GM19468 (cell line): Measurements from ENCODE around the gene MROH2A.

Source experiments
- ATAC-seq: cut with Tn5 transposase; IDR thresholded peaks from one replicate; pipeline ENCODE4 v1.9.1; 2021; ENCODE audit warnings: mild to moderate bottlenecking, moderate library complexity, moderate number of reproducible peaks; ENCODE audit not compliant: unreplicated experiment; ENCODE audit errors: extremely low read depth

Gene MROH2A

DNA sequence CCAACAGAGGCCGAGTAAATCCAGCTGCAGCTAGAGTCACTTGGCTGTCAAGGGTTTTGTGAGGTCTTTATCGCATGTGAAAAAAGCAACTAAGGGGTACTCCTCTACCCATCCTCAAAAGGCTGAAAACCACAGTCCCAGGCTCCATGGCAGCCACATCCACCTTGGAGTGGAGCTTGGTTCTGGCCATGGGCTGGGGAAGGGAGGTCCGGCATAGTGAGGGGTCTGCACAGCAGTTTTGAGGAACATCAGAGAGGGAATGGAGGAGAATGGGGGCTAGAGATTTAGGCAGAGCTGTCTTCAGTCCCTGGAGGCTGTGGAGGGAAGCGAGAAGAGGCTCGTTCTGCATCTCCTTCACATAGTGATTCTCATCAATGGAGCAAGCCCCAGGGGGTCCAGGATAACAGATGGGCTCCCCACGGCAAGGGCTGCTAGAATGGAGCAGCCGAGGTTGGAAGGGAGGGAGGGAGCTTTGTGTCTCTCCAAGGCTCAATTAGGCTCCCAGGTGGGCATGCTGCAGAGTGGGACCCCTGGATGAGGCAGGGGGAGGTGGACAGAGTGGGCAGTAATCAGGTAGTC lies 21.0 kb downstream of the MROH2A start:
- ATAC-seq: no peak

DNA sequence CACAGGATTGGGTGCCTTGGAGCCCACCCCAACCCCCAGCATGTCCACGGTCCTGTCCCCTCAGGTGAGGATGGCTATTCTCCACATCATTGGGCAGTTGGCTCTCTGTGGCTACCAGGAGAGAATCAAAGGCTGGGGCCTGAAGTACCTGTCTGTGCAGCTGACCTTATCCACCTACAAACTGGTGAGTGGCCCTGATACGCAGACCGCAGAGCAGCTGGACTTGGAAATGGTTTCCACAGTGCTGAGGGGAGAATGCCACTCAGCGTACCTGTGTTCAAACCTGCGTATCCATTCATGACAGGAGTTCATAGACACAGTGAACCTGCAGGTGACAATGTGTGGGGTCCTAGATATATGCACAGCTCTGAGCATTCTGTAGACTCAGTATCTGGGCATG lies 21.6 kb downstream of the MROH2A start:
- ATAC-seq: no peak

DNA sequence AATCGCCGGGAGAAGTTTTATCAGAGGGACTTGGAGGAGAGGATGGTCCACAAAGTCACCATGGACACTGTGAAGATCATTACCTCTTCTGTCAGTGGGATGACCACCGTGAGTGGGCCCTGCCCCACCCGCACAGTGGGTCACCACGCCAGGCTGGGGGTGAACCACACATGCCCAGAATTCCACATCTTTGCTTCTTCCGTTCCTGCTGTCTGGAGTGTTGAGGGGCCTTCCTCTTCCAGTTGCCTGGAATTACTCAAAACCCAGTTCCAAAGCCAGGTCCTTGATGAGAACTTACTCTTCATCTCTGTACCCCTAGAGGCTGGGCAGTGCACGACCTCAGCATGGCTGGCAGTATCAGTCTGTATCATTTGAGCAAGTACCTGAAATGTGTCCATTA lies 22.1 kb downstream of the MROH2A start:
- ATAC-seq: no peak

DNA sequence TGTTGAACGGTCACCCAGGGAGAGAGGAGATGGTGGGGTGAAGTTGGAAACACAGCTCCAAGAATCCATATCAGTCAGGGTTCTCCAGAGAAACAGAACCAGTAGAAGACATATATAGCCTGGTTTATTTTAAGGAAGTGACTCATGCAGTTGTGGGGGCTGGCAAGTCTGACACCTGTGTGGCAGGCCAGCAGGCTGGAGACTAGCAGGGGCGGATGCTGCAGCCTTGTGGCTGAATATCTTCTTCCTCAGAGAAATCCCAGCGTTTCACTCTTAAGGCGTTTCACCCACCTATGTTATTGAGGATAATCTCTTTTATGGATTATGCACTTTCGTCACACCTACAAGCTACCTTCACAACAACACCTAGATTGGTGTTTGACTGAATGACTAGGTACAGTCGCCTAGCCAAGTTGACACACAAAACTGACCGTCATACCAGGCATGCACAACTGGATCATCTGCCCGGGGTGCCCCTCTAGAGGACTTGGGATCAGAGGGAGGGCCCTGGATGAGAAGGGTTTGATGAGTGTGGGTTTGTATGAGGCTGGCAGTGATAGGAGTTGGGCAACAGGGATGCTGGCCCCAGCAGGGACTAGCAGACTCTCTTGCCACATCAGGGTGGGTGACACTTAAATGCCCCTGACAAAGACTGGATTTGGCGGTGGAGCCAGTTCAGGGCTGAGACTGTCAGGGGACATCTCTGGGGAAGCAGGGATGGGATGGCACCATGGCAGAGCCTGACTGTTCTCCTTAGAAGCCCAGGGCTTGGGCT lies 23.4 kb downstream of the MROH2A start:
- no peak for ATAC-seq

DNA sequence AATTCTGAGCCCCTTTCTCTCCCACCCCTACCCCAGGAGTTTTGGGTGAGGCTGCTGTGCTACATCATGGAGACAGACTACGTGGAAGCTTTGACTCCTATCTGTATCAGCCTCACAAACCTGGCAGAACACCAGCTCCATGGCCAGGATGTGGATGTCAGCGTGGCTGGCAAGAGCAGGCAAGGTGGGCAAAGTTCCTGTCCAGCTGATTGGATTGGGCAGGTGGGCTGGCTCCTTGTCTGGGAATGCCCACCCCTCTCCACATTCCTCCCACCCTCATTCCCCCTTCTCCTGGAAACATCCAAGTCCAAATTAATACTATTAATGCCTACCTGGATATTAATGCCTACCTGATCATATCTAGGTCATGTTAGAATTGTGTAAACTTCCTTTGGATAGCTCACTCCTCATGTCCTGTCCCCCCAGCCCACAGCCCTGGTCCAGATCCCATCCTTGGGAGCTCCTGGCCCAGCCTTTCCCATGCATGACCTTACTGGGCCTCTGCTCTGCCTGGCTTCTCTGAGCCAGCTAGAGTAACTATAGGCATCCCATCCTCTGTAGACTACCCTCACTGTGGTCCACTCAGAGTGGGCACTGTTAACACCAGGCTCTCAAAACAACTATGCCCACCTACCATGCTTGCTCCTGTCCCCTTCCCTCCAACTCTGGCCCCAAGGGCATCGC lies 24.1 kb downstream of the MROH2A start:
- ATAC-seq: no peak

DNA sequence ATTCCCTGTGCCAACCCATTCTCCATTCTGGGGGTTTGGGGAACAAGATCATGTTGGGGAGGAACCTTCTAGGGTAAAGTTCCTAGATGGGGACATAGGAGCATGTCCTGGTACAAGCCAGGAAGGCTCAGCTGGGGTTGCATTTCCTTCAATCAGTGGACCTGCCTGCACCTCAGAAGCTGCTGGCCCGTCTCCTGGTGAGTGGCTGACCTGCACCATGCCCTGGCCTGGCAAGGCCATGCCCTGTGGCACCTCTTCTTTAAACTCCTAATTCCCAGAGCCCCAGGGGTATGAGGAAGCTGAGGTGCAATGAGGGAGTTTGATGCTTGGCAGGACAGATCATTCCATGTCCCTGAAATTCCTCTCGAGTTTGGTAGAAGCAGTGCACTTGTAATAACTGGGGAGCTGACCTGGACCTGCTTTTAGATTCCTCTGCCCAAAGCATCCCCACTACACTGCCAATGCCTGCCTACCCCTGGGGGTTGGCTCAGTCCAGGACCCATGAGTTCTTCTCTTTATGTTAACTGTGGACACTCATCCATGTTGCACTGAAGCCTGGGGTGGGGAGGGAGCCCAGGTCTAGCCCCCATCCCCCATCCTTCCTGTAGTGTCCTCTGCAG lies 25.3 kb downstream of the MROH2A start:
- no peak for ATAC-seq

DNA sequence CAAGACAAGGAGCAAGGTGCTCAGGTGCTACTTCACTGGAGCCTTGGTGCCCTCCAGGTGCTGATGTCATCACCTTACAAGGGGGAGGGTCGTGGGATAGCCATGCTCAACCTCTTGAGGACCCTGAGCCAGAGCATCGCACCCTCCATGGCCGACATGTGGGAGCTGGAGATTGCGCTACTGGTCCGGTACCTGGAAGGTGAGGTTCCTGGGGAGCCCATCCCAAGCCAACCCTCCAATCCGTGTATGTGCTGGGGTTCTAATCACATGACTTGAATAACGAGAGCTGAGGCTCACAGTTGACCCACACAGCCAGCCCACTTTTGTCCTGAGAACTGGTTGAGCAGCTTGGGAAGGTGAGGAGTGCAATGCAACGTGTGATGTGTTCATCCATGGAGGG lies 25.9 kb downstream of the MROH2A start:
- no peak for ATAC-seq

DNA sequence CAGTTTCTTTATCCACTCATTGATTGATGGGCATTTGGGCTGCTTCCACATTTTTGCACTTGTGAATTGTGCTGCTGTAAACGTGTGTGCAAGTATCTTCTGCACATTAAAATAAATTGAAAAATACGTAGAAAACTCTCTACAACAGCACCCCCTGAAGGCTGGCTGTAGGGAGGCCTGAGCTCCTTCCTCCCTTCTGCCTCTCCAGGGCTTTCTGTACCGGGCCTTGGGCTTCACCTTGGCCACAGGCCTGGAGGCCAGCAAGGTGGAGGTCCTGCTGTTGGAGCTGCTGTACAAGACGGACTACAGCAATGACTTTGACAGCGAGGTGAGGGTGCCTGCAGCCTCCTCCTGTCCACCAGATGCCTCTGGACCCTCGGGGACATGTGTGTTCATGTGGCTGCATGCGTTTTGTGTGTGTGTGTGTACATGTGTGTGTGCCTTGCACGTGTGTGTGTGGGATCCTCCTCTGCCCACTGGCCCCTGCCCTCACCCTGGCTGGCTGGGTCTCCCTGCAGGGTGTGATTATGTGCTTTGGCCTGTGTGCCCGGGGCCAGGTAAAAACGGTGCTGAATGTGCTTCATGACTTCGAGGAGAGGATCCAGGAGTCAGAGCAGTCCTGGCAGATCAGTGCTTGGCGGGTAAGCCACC lies 29.2 kb downstream of the MROH2A start:
- ATAC-seq: no peak

DNA sequence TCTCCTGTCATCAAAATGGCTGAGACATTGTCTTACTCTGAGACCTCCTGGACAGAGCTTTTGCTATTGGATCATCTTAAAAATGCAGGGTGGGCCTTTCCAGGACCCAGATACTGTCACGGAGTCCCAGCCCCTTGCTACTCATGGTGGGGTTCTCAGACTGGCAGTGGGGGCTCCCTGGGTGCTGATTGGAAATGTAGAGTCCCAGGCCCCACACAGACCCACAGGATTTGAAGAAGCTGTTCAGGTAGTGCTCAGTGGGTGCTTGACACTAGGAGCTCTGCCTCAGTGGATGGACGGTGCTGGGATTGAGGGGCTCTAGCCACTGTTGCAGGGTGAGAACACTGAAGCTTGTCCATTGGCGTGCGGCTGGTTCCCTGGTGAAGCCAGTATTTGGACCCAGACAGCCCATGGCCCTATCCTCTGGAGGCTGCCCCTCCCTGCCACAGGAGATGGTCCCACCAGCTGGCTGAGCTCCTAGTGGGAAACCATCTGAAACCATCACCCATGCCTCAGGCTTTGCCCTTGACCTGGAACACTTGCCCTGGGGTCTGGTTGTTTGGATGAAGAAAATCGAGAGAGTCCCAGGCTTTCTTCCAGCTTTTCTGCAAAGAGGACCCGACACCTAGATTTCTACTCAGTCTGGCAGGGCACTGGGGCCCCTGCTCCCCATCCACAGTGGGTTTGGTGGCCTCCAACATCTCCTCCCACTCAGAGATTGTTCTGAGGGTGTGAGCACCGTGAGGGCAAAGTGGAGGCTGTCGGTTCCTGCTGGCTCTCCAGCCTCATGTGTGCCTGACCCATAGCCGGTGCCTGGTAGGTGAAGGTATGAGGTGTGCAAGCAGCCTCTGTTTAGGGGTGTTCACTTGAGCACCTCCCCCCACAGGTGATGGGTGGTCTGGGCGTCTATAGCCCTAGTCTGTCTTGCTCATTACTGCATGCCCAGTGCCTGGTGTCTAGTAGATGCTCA lies 30.1 kb downstream of the MROH2A start:
- ATAC-seq: no peak

DNA sequence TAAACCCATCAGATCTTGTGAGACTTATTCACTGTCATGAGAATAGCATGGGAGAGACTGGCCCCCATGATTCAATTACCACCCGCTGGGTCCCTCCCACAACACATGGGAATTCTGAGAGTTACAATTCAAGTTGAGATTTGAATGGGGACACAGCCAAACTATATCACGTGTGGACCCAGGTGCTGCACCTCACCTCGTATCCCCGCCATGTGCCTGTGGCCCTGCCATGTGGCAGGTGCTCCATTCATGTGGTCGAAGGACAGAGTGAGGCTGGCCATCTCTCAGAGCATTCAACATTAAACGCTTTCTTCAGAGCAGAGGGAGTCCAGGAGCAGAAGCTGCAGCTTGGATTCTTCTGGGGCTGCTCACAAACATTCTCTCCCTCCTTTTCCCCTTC lies 32.3 kb downstream of the MROH2A start:
- no peak for ATAC-seq

DNA sequence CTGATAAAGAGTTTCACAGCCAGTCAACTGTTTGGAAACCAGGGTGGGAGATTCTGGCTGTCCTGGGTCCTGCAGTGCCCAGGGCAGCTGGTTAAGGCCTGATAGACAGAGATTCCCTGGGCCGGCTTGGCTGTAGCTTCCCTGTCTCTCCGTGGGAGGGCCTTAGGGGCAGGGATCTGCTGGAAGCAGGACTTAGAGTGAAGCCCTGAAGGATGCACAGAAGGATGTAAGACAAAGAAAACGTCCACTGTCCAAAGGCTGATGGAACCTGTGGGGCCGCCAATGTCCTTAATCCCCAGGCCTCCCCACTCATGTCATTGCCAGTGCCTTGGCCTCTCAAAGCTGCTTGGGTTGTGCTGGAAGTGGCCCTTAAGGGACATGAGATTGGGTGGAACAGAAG lies 33.0 kb downstream of the MROH2A start:
- no peak for ATAC-seq

DNA sequence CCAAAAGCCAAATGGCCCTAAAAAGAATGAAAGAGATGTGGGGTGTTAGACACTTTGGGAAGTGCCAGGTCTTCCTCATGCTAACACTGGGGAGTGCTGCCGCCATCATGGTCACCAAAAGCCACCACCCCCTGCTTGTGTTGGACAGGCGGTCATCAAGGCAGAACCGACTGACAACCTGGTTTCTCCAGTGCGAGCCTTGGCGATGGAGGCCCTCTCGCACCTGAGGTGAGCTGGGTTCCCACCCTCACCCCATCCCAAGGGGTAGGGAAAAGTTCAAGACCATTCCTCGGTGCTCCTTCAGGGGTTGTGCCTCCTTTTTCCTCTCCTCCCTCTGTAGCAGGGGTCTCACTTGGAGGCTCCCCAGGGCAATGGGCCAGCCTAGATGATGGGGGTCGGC lies 33.6 kb downstream of the MROH2A start:
- no peak for ATAC-seq

DNA sequence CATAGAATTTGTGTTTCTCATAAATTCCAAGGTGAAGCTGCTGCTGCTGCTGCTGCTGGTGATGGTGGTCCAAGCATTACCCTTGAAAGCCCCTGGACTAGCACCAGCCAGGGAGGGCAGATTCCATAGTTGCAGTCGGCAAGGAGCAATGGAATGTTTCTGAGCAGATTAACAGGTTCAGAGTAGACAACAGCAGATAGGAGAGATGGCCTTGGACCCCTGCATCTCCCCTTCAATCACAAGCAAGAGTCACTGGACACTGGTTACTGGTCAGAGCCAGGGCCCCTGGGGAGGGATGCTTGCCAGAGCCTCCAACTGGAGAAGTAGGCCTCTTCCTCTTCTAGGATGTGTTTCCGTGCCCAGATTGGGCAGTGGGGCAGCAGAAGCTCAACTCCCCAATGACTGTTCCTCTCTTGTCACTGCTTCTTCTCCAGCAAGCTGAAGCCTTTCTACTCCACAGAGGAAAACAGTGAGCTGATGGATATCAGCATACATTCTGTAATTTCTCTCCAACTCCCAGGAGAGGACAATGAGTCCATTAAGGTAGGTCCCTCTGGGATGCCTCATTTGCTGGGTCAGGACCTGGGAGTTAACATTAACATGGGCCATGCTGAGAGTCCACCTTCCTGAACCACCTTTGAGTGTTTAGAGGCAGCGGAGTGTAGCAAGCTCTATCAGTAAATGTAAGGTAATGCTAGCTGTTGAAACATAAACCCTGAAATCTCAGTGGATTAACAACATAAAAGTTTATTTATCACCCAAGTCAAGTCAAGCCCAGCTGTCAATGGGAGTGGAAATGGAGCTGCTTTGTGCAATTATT lies 35.3 kb downstream of the MROH2A start:
- ATAC-seq: no peak

DNA sequence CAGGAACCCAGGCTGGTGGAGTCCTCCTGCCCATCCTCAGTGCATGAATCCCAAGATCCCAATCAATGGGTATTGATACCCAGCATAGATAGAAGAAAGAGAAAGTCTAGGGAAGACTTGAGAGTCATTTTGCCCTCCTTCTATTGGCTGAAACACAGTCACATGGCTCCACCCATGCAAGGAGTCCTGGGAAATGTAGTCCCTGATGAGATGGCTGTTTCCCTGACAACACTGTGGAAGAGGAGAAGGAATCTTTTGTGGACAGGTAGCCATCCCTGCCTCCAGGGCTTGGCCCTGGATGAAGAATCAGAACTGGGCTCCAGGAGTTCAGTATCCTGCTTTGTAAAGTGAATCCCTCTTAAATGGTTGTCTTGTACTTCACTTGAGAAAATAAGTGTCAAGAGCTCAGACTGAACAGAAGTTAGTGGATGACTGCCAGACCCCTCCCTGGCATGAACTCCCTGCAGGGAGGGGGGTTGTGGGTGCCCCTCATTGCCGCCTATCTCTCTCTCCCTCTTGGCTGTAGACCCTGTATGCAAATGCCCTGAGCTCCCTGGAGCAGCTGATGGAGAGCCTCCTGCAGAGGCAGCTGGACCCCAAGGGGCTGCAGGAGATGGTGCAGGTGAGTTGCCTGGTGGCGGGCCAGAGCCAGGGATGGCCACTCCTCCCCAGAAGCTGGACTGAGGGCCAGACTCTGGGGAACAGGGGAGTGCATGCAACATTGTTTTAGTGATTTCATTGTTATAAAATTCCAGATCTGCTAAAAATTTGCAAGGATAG lies 36.1 kb downstream of the MROH2A start:
- ATAC-seq: no peak

DNA sequence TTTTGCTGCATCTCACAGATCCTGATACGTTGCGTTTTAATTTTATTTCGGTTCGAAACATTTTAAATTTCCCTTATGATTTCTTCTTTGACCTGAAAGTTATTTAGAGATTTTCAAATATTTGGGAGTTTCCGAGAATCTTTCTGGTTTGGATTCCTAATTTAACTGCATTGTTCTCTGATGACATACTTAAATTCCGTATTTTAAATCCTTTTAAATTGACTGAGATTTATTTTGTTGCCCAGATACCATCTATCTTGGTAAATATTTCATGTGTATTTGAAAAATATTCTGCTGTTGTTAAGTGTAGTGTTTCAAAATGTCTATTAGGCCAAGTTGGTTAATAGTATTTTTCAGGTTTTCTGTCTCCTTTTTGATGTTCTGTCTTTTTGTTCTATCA lies 37.7 kb downstream of the MROH2A start:
- ATAC-seq: no peak

DNA sequence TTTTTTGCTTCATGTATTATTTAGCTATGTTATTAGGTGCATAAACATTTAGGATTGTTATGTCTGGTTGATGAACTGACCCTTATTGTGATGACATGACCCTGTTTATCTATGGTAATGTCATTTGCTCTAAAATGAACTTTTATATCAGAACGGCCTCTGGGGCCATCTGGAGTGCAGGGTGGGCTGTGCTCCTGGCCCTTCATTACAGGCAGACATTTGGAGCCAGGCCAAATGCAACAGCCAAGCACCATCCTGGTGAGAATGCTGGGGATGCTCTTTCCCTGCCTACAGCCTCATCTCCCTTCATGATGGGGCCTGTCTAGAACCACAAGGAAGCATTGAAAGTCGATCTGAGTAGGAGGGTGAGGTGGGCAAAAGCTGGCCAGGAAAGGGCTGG lies 38.2 kb downstream of the MROH2A start:
- no peak for ATAC-seq

DNA sequence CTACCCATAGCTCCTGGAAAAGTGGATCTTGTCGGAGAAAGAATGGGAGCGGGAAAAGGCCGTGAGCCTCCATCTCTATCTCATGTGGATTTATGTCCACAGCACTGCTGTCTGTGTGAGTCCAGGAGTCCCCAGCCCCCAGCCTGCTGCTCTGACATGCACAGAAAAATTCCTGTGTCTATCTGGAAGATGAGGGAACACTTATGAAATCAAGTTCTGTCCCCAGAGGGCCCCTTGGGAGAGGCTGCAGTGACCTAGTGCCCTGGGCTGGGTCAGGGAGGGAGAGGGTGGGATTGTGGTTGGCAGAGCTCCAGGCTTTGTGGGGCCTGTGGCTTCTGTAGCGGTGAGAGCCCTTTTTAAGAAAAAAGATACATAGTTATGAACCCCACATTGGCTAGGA lies 38.6 kb downstream of the MROH2A start:
- no peak for ATAC-seq

DNA sequence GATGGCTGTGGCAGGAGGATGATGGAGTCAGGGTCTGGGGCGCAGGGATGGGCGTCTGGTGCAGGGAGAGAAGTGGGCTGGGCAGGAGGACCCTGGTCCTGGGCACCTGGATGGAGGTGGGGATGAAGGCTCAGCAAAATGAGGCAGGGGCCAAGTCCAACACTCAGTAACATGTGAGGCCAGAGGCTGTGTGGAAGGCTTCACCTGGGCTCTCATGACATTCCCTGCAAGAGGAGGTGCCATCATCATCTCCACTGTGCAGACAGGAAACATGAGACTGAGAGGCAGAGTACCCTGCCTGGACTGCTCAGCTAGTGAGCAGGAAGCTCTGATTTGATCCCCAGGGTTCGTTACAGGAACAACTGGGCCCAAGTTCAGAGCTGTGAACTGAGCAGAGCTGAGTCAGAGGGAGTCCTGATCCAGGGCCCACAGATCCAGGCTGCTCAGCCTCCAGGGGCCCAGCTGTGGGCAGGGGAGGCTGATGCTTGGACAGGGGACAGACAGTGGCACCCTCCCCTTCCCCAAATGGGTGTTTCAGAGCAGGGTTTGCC lies 39.3 kb downstream of the MROH2A start:
- no peak for ATAC-seq
